SH-SY5Y (cell line): ENCODE results near the gene ZMYND15.

Experiments
- GATA2 ChIP-seq: IDR thresholded peaks from 2 replicates; pipeline ENCODE4 v1.6.1; 2011; ENCODE audit warnings: mild to moderate bottlenecking, low read depth, low read length
- GATA3 ChIP-seq: IDR thresholded peaks from 2 replicates; pipeline ENCODE4 v1.6.1; 2011; ENCODE audit warnings: low read depth, mild to moderate bottlenecking, low read length, moderate library complexity

DNA sequence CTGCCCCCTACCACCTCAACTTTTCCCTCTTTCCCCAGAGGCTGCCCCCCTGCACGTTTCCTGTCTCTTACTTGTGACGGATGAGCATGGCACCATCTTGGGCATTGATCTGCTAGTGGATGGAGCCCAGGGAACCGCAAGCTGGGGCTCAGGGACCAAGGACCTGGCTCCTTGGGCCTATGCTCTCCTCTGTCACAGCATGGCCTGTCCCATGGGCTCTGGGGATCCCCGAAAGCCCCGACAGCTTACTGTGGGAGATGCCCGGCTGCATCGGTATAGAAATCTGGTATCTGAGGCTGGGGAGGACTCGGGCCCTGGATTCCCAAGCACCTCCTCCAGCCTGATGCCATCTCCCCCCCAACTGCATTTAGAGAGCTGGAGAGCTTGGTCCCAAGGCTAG, 1.9 kb downstream of the ZMYND15 start:
- no peak for TF ChIP-seq GATA3
- no peak for TF ChIP-seq GATA2
